Kidney (tissue), 14 donors: Measurements from ENCODE around the gene GLRX. TPM values are rescaled to one million over a fixed set of nuclear protein-coding genes. Genes with fewer than 3 reads are reported as not detected.

Experiments
- DNase-seq, 5 donors: peaks; one replicate each; pipeline ENCODE4 v3.0.0-alpha.2; 2013 to 2020
- FAIRE-seq: peaks from 2 replicates; lab custom pipeline; 2012; peaks lifted over from hg19 to GRCh38; lab: Jason Lieb, UNC
- H3K27ac ChIP-seq, 2 donors: one replicate each; pipeline ENCODE4 v1.7.0; 2013; ENCODE audit warnings: low read depth in 2 of 2, low read length in 2 of 2, inconsistent platforms in 1 of 2
- H3K27me3 ChIP-seq: one replicate; pipeline ENCODE4 v1.7.1; 2013; ENCODE audit warnings: low read length, inconsistent platforms; ENCODE audit not compliant: control insufficient read depth, insufficient read depth
- H3K36me3 ChIP-seq, 3 donors: one replicate each; pipeline versions ENCODE4 v1.7.0 to v1.7.1; 2013; ENCODE audit warnings: low read length in 3 of 3, control low read depth in 1 of 3, inconsistent platforms in 1 of 3; ENCODE audit not compliant: insufficient read depth in 3 of 3, control insufficient read depth in 2 of 3
- H3K4me1 ChIP-seq, 3 donors: one replicate each; pipeline versions ENCODE4 v1.7.0 to v1.7.1; 2013; ENCODE audit warnings: low read length in 3 of 3, inconsistent platforms in 1 of 3, low read depth in 1 of 3; ENCODE audit not compliant: control insufficient read depth in 2 of 3, insufficient read depth in 2 of 3
- H3K4me3 ChIP-seq, 3 donors: one replicate each; pipeline versions ENCODE4 v1.7.0 to v1.8.1; 2013; ENCODE audit warnings: low read length in 3 of 3, control low read depth in 1 of 3, inconsistent platforms in 1 of 3
- H3K9ac ChIP-seq, 3 donors: one replicate each; pipeline versions ENCODE4 v1.7.0 to v1.7.1; 2013; ENCODE audit warnings: low read length in 3 of 3, control low read depth in 1 of 3, inconsistent platforms in 1 of 3
- H3K9me3 ChIP-seq, 3 donors: one replicate each; pipeline versions ENCODE4 v1.7.0 to v1.7.1; 2013; ENCODE audit warnings: low read length in 3 of 3, control low read depth in 1 of 3, inconsistent platforms in 1 of 3; ENCODE audit not compliant: control insufficient read depth in 2 of 3, insufficient read depth in 1 of 3
- intact Hi-C: fragments of 100-400 bp; cut with DNase I; formaldehyde crosslinking; loops from one replicate; pipeline ENCODE4 v1.11.1; 2022
- polyA plus RNA-seq: library from polyadenylated mRNA; stranded (reverse); fragments of 350-450 nt; fragmentation: Illumina TruSeq; extraction: RNeasy Lipid Tissue Mini Kit (QIAGEN cat#74804); gene quantifications from one replicate; pipeline ENCODE4 v1.2.3, GENCODE V29; 2014; ENCODE audit warnings: low read depth, low replicate concordance; ENCODE audit not compliant: insufficient read depth
- total RNA-seq: library from RNA; stranded (reverse); fragmentation: NEBNext Ultra II Directional; extraction: Animal tissue kit (Norgen Biotek cat#: 25700); gene quantifications from one replicate; pipeline ENCODE4 v1.2.1, GENCODE V29; 2021
- TF ChIP-seq, protein P1 (sequence below): IDR thresholded peaks from 3 replicates; pipeline ENCODE4 v1.5.1; 2012; ENCODE audit warnings: mild to moderate bottlenecking, moderate library complexity, borderline replicate concordance; ENCODE audit not compliant: insufficient read depth; ENCODE audit errors: extremely low read depth
- donor health status: control.
- donor health status: control.
- donor health status: control.
- donor health status: control.
- donor health status: control.
- donor health status: DM: yes; HTN: yes; CAD: no.
- donor health status: Normal renal cell carcinoma (clear cell type).

GLRX gene
- total and polyA plus RNA-seq, 2 donors from 2014 or later: 57.4 to 324 TPM

- intact Hi-C loops: no loop called here
- no peak for DNase-seq
- Histone ChIP-seq H3K27me3 (no peaks in the 10 kb centered on the region), H3K4me3 (no peak overlapping the region), H3K9me3 (no peaks in the 10 kb centered on the region), H3K27ac (no peak overlapping the region), H3K4me1 (peaks cover 0 to 4% (median 0%) of the 10 kb centered on the region in 3 donors), H3K9ac (no peak overlapping the region), H3K36me3 (no peaks in the 10 kb centered on the region)
- FAIRE-seq: no peak
- TF ChIP-seq, protein P1, sequence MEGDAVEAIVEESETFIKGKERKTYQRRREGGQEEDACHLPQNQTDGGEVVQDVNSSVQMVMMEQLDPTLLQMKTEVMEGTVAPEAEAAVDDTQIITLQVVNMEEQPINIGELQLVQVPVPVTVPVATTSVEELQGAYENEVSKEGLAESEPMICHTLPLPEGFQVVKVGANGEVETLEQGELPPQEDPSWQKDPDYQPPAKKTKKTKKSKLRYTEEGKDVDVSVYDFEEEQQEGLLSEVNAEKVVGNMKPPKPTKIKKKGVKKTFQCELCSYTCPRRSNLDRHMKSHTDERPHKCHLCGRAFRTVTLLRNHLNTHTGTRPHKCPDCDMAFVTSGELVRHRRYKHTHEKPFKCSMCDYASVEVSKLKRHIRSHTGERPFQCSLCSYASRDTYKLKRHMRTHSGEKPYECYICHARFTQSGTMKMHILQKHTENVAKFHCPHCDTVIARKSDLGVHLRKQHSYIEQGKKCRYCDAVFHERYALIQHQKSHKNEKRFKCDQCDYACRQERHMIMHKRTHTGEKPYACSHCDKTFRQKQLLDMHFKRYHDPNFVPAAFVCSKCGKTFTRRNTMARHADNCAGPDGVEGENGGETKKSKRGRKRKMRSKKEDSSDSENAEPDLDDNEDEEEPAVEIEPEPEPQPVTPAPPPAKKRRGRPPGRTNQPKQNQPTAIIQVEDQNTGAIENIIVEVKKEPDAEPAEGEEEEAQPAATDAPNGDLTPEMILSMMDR: no peak
These were observed 30.8 kb downstream of the GLRX start for GRCh38 chr5:95791751-95792150.

GRCh38 chr5:95788493-95788892 is 34.0 kb downstream of the GLRX start:
- H3K36me3 ChIP-seq: no peaks in the 10 kb centered on the region
- H3K27me3 ChIP-seq: no peaks in the 10 kb centered on the region
- TF ChIP-seq, protein P1: no peak
- intact Hi-C loops: loop anchor here (5.0 kb wide), 1 partner anchor 59 kb away; no protein-coding TSS in a partner anchor
- no peak overlapping the region for H3K4me3 ChIP-seq
- no peak for DNase-seq
- FAIRE-seq: no peak
- no peak overlapping the region for H3K9ac ChIP-seq
- no peaks in the 10 kb centered on the region for H3K4me1 ChIP-seq
- no peaks in the 10 kb centered on the region for H3K9me3 ChIP-seq
- H3K27ac ChIP-seq: no peak overlapping the region

GRCh38 chr5:95786821-95787418 is 35.6 kb downstream of the GLRX start:
- Histone ChIP-seq H3K4me1 (no peaks in the 10 kb centered on the region), H3K36me3 (no peaks in the 10 kb centered on the region), H3K4me3 (no peak overlapping the region), H3K9ac (no peak overlapping the region), H3K27ac (no peak overlapping the region), H3K27me3 (no peaks in the 10 kb centered on the region), H3K9me3 (no peaks in the 10 kb centered on the region)
- intact Hi-C loops: loop anchor here (5.0 kb wide), 1 partner anchor 60 kb away; no protein-coding TSS in a partner anchor
- DNase-seq (no peak), FAIRE-seq (no peak)
- TF ChIP-seq, protein P1: no peak
